Skeletal muscle tissue (tissue), 4 donors: ENCODE data around the gene PIM1. TPM values are rescaled to one million over a fixed set of nuclear protein-coding genes. Genes with fewer than 3 reads are reported as not detected.

Experiments
- H3K27ac ChIP-seq: one replicate; pipeline ENCODE4 v1.7.0; 2013; ENCODE audit warnings: mild to moderate bottlenecking, low read depth, low read length, inconsistent platforms
- H3K27me3 ChIP-seq, 3 donors: one replicate each; pipeline ENCODE4 v1.7.0; 2013; ENCODE audit warnings: low read length in 3 of 3; ENCODE audit not compliant: control insufficient read depth in 3 of 3, insufficient read depth in 3 of 3
- H3K36me3 ChIP-seq, 3 donors: one replicate each; pipeline ENCODE4 v1.7.0; 2013; ENCODE audit warnings: low read length in 3 of 3; ENCODE audit not compliant: control insufficient read depth in 3 of 3, insufficient read depth in 3 of 3
- H3K4me1 ChIP-seq, 3 donors: one replicate each; pipeline ENCODE4 v1.7.0; 2013; ENCODE audit warnings: low read length in 3 of 3, mild to moderate bottlenecking in 3 of 3; ENCODE audit not compliant: control insufficient read depth in 3 of 3, insufficient read depth in 3 of 3
- H3K4me3 ChIP-seq, 3 donors: one replicate each; pipeline ENCODE4 v1.7.0; 2013; ENCODE audit warnings: low read length in 3 of 3
- H3K9ac ChIP-seq, 3 donors: one replicate each; pipeline ENCODE4 v1.7.0; 2013; ENCODE audit warnings: low read length in 3 of 3, mild to moderate bottlenecking in 3 of 3, moderate library complexity in 2 of 3, low read depth in 1 of 3
- H3K9me3 ChIP-seq, 3 donors: one replicate each; pipeline ENCODE4 v1.7.0; 2013; ENCODE audit warnings: low read length in 3 of 3; ENCODE audit not compliant: control insufficient read depth in 3 of 3
- total RNA-seq: library from RNA; depleted of rRNA; stranded (reverse); fragments of >200 nt; gene quantifications from one replicate; pipeline ENCODE4 v1.2.3, GENCODE V29; 2014
- donor health status: Osteomylitis.

PIM1 gene
- total RNA-seq, 1 donor from 2014 or later = 20.4 TPM

DNA sequence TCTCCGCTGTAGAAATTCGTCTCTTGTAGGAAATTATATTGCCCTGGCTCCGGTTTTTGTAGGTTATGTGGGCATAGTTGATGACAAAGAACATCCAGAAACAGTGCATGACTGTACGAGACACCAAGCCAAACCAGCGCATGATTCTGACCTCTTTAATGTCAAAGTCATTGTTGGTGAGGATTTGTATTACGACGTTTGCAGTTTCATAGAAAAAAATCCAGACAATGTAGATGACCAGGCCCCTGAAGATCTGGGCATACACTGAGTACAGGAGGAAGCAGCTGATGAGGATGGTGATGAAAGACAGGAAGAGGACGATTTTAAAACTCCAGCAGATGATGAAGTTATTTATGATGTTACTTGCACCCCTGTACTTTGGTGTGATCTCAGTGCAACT is 48.6 kb downstream of the PIM1 start:
- H3K27ac ChIP-seq = no peak overlapping the region
- no peak overlapping the region for H3K4me3 ChIP-seq
- H3K27me3 ChIP-seq = no peaks in the 10 kb centered on the region
- peaks cover 0 to 10% (median 4%) of the 10 kb centered on the region in 3 donors for H3K4me1 ChIP-seq
- H3K36me3 ChIP-seq = no peaks in the 10 kb centered on the region
- H3K9me3 ChIP-seq = no peaks in the 10 kb centered on the region
- H3K9ac ChIP-seq = no peak overlapping the region

GRCh38 chr6:37221585-37222124 is 51.7 kb downstream of the PIM1 start:
- H3K27ac ChIP-seq = no peak overlapping the region
- peak overlapping the region in 1 of 3 donors; percentile 69 for H3K9ac ChIP-seq
- H3K4me3 ChIP-seq = peak overlapping the region; percentile 68 to 81 (median 75)

GRCh38 chr6:37222125-37222967 is 52.4 kb downstream of the PIM1 start:
- peak overlapping the region; percentile 40 to 69 (median 58) for H3K9ac ChIP-seq

More at GRCh38 chr6:37221585-37222124, 51.7 kb downstream of the PIM1 start:
- peaks cover 0 to 10% (median 4%) of the 10 kb centered on the region in 3 donors for H3K4me1 ChIP-seq
- no peaks in the 10 kb centered on the region for H3K36me3 ChIP-seq
- no peaks in the 10 kb centered on the region for H3K9me3 ChIP-seq
- H3K27me3 ChIP-seq = no peaks in the 10 kb centered on the region

DNA sequence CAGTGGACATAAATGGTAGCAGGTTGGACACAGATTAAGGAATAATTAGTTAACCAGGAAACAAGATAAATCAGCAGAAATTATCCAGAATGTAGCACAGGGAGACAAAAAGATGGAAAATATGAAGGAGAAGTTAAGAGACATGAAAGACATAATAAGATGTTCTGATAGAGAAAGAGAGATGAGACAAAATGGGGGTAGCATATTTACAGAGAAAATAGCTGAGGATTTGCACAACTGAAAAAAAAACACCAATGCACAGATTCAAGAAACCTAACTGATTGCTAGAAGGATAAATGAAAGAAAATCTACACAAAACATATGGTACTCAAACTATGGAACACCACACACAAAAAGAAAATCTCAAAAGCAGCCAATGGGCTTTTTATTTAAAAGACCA is 53.0 kb downstream of the PIM1 start:
- Histone ChIP-seq H3K4me1 (peaks cover 0 to 10% (median 4%) of the 10 kb centered on the region in 3 donors), H3K27me3 (no peaks in the 10 kb centered on the region), H3K27ac (no peak overlapping the region), H3K4me3 (peak overlapping the region in 2 of 3 donors; percentile 75 to 81), H3K9me3 (no peaks in the 10 kb centered on the region), H3K36me3 (no peaks in the 10 kb centered on the region), H3K9ac (peak overlapping the region in 2 of 3 donors; percentile 58 to 69)

More at GRCh38 chr6:37222125-37222967, 52.4 kb downstream of the PIM1 start:
- no peaks in the 10 kb centered on the region for H3K36me3 ChIP-seq
- no peak overlapping the region for H3K27ac ChIP-seq
- peak overlapping the region; percentile 68 to 81 (median 75) for H3K4me3 ChIP-seq
- H3K9me3 ChIP-seq = no peaks in the 10 kb centered on the region
- H3K4me1 ChIP-seq = peaks cover 0 to 10% (median 4%) of the 10 kb centered on the region in 3 donors
- no peaks in the 10 kb centered on the region for H3K27me3 ChIP-seq

Other genes starting within 250 kb of the PIM1 start
- gene PI16, start 215.4 kb upstream of the PIM1 start, total RNA-seq = 19.8 TPM
- gene MTCH1, start 184.0 kb upstream of the PIM1 start, total RNA-seq = 116 TPM
- gene FGD2, start 164.5 kb upstream of the PIM1 start, total RNA-seq = 7.3 TPM
- gene TBC1D22B, start 87.6 kb downstream of the PIM1 start, total RNA-seq = 3.7 TPM
- gene TMEM217, start 88.0 kb downstream of the PIM1 start, total RNA-seq = under 0.01 TPM
- 6.3 TPM for gene RNF8, start 183.8 kb downstream of the PIM1 start, total RNA-seq